Glutamatergic neuron (in vitro differentiated cells): ENCODE data around the gene KIF3A. TPM values are rescaled to one million over a fixed set of nuclear protein-coding genes. Genes with fewer than 3 reads are reported as not detected.

Experiments used
- DNase-seq: peaks from one replicate; pipeline ENCODE4 v3.0.0; 2022
- H3K27ac Mint-ChIP-seq: one replicate; pipeline ENCODE4 v1.8.0; 2020; ENCODE audit warnings: mild to moderate bottlenecking, mixed read lengths, inconsistent platforms; ENCODE audit not compliant: unreplicated experiment
- H3K27me3 Mint-ChIP-seq: one replicate; pipeline ENCODE4 v1.8.0; 2020; ENCODE audit warnings: mild to moderate bottlenecking, moderate library complexity, mixed read lengths, inconsistent platforms; ENCODE audit not compliant: unreplicated experiment
- H3K36me3 Mint-ChIP-seq: one replicate; pipeline ENCODE4 v1.8.0; 2020; ENCODE audit warnings: mild to moderate bottlenecking, mixed read lengths, inconsistent platforms; ENCODE audit not compliant: unreplicated experiment
- H3K4me1 Mint-ChIP-seq: one replicate; pipeline ENCODE4 v1.8.0; 2020; ENCODE audit warnings: mild to moderate bottlenecking, low read depth, mixed read lengths, inconsistent platforms; ENCODE audit not compliant: unreplicated experiment
- H3K4me3 Mint-ChIP-seq: one replicate; pipeline ENCODE4 v1.8.0; 2020; ENCODE audit warnings: mild to moderate bottlenecking, mixed read lengths, inconsistent platforms; ENCODE audit not compliant: unreplicated experiment
- H3K9me3 Mint-ChIP-seq: one replicate; pipeline ENCODE4 v1.8.0; 2020; ENCODE audit warnings: mild to moderate bottlenecking, moderate library complexity, mixed read lengths, inconsistent platforms; ENCODE audit not compliant: unreplicated experiment
- total RNA-seq: library from RNA; stranded (reverse); fragmentation: NEBNext Ultra II Directional; extraction: Animal tissue kit (Norgen Biotek cat#: 25700); gene quantifications from one replicate; pipeline ENCODE4 v1.2.1, GENCODE V29; 2021; ENCODE audit not compliant: unreplicated experiment
- TF ChIP-seq, protein P1 (sequence below): fragments of 200-600 bp; sonication (generic); IDR thresholded peaks from one replicate; pipeline ENCODE4 v1.5.0; 2021; ENCODE audit not compliant: partially characterized antibody, unreplicated experiment

The KIF3A gene
- total RNA-seq, 1 donor from 2014 or later, result 42.4 TPM

DNA sequence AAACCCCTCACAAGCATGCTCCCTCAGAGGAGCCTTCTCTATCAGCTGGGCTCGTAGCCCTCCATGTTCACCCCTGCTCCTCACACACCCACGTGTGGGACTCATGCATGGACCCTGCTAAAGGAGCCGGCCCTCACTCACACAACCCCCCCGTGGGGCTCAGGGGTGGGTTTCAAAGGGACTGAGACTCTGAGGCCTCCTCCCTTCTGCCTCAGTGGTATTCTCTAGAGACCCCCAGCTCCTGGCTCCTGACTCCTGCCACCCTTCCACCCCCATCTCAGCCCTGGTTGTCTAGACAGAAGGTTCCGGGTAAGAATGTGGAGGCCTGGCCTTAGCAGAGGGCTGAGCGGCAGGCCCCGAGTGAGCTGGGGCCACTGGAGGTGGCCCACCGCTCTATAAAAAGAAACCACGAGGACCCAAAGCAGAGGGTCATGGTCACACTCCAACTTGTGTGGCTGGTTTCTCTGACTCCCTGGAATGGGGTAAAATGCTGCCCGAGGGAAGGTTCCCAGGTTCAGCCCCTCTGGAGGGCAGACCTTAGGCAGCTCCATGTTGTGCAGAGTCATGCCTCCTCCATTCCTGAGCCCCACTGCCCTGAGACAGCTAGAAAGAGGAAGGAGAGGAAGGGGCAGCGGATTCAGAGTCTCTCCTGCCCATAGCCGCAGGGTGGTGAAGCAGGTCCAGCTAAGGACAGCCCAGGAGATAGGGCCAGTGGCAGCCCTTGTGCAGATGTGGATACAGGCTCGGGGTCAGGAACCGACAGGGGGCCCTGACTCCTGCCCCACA is 28.9 kb upstream of the KIF3A start:
- H3K36me3 Mint-ChIP-seq, result no peaks in the 10 kb centered on the region
- peaks cover 4% of the 10 kb centered on the region for H3K9me3 Mint-ChIP-seq
- H3K27ac Mint-ChIP-seq, result no peak overlapping the region
- peaks cover 15% of the 10 kb centered on the region for H3K27me3 Mint-ChIP-seq
- H3K4me1 Mint-ChIP-seq, result no peaks in the 10 kb centered on the region
- TF ChIP-seq, protein P1, sequence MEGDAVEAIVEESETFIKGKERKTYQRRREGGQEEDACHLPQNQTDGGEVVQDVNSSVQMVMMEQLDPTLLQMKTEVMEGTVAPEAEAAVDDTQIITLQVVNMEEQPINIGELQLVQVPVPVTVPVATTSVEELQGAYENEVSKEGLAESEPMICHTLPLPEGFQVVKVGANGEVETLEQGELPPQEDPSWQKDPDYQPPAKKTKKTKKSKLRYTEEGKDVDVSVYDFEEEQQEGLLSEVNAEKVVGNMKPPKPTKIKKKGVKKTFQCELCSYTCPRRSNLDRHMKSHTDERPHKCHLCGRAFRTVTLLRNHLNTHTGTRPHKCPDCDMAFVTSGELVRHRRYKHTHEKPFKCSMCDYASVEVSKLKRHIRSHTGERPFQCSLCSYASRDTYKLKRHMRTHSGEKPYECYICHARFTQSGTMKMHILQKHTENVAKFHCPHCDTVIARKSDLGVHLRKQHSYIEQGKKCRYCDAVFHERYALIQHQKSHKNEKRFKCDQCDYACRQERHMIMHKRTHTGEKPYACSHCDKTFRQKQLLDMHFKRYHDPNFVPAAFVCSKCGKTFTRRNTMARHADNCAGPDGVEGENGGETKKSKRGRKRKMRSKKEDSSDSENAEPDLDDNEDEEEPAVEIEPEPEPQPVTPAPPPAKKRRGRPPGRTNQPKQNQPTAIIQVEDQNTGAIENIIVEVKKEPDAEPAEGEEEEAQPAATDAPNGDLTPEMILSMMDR, result no peak
- DNase-seq, result no peak
- H3K4me3 Mint-ChIP-seq, result no peak overlapping the region

DNA sequence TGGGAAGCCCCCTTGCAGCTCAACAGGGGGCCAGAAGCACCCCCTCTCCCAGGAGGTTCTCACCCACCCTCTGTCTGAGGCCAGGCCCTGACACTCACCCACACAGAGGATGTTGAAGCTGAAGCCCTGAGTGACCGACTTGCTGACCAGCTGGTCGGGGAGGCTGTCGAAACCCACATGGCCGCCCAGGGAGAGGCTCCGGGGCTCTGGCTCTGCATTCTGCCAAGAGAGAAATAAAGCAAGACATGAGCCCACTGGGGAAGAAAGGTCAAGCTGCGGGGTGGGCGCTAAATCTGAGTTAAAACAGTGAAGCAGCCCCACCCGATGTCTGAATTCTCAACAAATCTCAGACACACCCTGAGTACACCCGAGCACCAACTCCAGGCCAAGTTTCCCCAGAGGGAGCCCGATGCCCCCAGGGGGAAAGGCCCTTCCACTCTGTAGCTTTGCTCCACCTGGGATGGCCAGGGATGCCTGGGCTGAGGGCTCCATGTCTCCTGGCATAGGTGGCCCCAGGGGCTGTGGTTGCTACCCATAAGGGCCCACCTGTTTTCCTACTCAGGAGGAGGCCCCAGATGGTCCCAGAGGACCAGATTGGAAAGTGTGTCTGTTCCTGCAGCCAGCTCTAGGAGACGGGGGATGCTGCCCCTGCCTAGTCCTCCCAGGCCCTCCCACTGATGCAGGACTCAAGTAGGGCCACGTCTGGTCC is 28.1 kb upstream of the KIF3A start:
- H3K4me3 Mint-ChIP-seq, result no peak overlapping the region
- H3K27ac Mint-ChIP-seq, result no peak overlapping the region
- H3K36me3 Mint-ChIP-seq, result no peaks in the 10 kb centered on the region
- peaks cover 4% of the 10 kb centered on the region for H3K9me3 Mint-ChIP-seq
- no peaks in the 10 kb centered on the region for H3K4me1 Mint-ChIP-seq
- peaks cover 16% of the 10 kb centered on the region for H3K27me3 Mint-ChIP-seq
- DNase-seq, result no peak
- TF ChIP-seq, protein P1, result no peak

DNA sequence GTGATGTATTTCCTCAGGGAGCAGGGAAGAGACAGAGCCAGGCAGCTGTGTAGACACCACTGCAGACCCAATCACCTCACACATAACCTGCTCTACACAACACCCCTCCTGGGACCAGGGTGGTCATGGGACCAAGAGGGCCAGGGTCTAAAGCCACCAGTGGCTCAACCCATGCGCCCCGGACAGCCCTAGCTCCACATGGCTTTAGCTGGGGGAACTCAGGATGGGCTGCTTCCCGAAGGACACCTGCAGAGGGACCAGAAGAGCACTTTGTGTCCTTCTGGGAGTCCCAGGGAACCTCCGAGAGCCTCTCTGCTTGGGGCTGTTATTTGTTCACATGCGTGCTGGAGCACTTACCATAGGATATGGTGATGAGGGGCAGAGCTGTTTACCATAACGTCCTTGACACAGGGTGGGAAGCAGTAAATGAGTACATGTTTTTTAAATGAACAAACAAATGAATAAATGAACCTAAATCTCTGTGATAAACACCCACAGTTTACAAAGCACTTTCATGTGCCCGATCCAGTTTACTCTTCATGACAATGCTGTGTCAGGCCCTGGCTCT is 27.4 kb upstream of the KIF3A start:
- Mint-ChIP-seq H3K27me3 (peaks cover 16% of the 10 kb centered on the region), H3K4me1 (no peaks in the 10 kb centered on the region), H3K36me3 (no peaks in the 10 kb centered on the region), H3K4me3 (no peak overlapping the region), H3K27ac (peak overlapping the region; percentile 22), H3K9me3 (peaks cover 4% of the 10 kb centered on the region)
- DNase-seq, result no peak
- TF ChIP-seq, protein P1, result no peak

DNA sequence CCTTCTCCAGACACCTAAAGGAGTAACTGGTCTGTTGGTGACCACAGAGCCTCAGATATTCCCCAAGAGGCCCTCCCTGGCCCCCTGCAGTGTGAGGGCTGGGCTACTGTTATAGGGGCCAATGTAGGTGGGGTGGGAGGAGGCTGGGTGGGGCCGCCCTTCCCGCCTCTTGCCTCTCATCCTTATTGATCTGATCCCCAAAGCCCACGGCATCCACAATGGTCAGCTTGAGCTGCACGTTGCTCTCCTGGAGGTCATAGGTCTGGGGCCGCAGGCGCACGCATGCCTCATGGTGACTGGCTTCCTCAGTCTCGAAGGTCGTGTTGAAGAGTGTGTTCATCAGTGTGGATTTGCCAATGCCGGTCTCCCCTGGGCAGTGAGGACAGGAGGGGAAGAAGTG is 26.7 kb upstream of the KIF3A start:
- DNase-seq, result no peak
- Mint-ChIP-seq H3K27me3 (peaks cover 14% of the 10 kb centered on the region), H3K27ac (no peak overlapping the region), H3K4me1 (no peaks in the 10 kb centered on the region), H3K4me3 (no peak overlapping the region), H3K36me3 (peaks cover under 1% of the 10 kb centered on the region), H3K9me3 (peaks cover 4% of the 10 kb centered on the region)
- TF ChIP-seq, protein P1, result no peak
